ENCODE data around the gene CHD6.

GRCh38 chr20:41363601-41364000 lies 254.6 kb downstream of the CHD6 start:
- no peak for TF ChIP-seq POLR2AphosphoS5 (IDR thresholded peaks at IDR 0.05; ENCODE audit: low read depth, low read length)
- TF ChIP-seq POLR2A (IDR thresholded peaks at IDR 0.05; ENCODE audit: low read depth, low read length): no peak

Measured in GM12892 (cell line).